Cerebellar cortex (tissue), 1 donor: ENCODE results near the gene ICAM4.

Experiments
- DNase-seq: peaks from one replicate; pipeline ENCODE4 v3.0.0-alpha.2; 2015; ENCODE audit warnings: low spot score

Gene ICAM4

GRCh38 chr19:10290876-10291553, 4.3 kb downstream of the ICAM4 start:
- no peak for DNase-seq

- no peak for DNase-seq
Observed at GRCh38 chr19:10291554-10292205, 4.9 kb downstream of the ICAM4 start.

- DNase-seq = no peak
Observed at GRCh38 chr19:10292206-10292788, 5.5 kb downstream of the ICAM4 start.

GRCh38 chr19:10292789-10293636, 6.3 kb downstream of the ICAM4 start:
- DNase-seq = no peak

GRCh38 chr19:10293637-10294367, 7.0 kb downstream of the ICAM4 start:
- DNase-seq = no peak

- no peak for DNase-seq
Observed at GRCh38 chr19:10294368-10294697, 7.6 kb downstream of the ICAM4 start.

- DNase-seq = no peak
Observed at GRCh38 chr19:10295305-10295846, 8.6 kb downstream of the ICAM4 start.

GRCh38 chr19:10295847-10296591, 9.3 kb downstream of the ICAM4 start:
- DNase-seq = no peak

- DNase-seq = no peak
Observed at GRCh38 chr19:10299545-10300458, 13.0 kb downstream of the ICAM4 start.

GRCh38 chr19:10305139-10305806, 18.5 kb downstream of the ICAM4 start:
- no peak for DNase-seq

GRCh38 chr19:10306327-10306726, 19.6 kb downstream of the ICAM4 start:
- no peak for DNase-seq

- DNase-seq = no peak
Observed at GRCh38 chr19:10309423-10309822, 22.7 kb downstream of the ICAM4 start, which contains the start of gene ZGLP1. Gene ZGLP1, minus strand, starts transcription at chr19:10309815.

- peak; percentile 86 for DNase-seq
Observed at GRCh38 chr19:10315335-10316214, 28.8 kb downstream of the ICAM4 start, which contains the start of gene FDX2. Gene FDX2, minus strand, starts transcription at chr19:10316015. Its CDS starts 19 bp downstream, at chr19:10315996.

- DNase-seq = peak; percentile 27
Observed at GRCh38 chr19:10316229-10317044, 29.7 kb downstream of the ICAM4 start.

GRCh38 chr19:10317045-10317856, 30.5 kb downstream of the ICAM4 start:
- peak; percentile 18 for DNase-seq

GRCh38 chr19:10317857-10318462, 31.2 kb downstream of the ICAM4 start:
- DNase-seq = no peak
